GM21576 (cell line): Measurements from ENCODE around the gene ATP1A2.
"Not testable (repeated sequence)": the region's sequence is repeated elsewhere in the genome, so short reads cannot be mapped to it uniquely, and the experiment has no call there.

Experiments used
- ATAC-seq: cut with Tn5 transposase; IDR thresholded peaks from one replicate; pipeline ENCODE4 v1.9.1; 2021; ENCODE audit warnings: mild to moderate bottlenecking, moderate library complexity; ENCODE audit not compliant: unreplicated experiment

Gene ATP1A2

DNA sequence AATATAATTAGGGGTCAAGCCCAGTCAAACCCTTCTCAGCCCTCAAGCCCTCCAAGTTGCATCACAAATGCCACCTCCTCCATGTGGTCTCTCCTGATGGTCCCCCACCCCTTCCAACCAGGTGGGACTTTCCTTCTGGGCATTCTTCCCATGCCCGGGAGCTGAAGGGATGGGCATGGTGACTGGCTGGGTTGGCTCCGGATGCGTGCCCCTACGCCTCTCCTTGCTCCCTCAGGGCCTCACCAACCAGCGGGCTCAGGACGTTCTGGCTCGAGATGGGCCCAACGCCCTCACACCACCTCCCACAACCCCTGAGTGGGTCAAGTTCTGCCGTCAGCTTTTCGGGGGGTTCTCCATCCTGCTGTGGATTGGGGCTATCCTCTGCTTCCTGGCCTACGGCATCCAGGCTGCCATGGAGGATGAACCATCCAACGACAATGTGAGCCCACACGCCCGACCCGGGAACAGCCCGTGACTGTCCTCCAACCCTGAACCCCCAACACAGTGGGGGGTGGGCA, 7.5 kb downstream of the ATP1A2 start:
- ATAC-seq = no peak

DNA sequence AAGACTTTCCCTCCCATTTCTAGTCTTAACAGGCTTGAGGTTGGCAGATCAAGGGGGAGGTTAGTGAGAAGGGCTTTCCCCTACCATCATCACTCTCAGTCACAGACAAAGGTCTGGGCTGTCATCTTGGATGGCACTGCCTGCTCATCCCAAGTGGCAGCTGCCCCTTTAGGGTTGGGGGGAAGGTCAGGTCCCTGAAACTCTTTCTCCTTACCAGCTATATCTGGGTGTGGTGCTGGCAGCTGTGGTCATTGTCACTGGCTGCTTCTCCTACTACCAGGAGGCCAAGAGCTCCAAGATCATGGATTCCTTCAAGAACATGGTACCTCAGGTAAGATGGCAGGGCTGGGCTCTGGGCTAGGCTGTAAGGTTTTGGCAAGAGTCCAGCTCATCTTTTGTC, 8.2 kb downstream of the ATP1A2 start:
- ATAC-seq = no peak

DNA sequence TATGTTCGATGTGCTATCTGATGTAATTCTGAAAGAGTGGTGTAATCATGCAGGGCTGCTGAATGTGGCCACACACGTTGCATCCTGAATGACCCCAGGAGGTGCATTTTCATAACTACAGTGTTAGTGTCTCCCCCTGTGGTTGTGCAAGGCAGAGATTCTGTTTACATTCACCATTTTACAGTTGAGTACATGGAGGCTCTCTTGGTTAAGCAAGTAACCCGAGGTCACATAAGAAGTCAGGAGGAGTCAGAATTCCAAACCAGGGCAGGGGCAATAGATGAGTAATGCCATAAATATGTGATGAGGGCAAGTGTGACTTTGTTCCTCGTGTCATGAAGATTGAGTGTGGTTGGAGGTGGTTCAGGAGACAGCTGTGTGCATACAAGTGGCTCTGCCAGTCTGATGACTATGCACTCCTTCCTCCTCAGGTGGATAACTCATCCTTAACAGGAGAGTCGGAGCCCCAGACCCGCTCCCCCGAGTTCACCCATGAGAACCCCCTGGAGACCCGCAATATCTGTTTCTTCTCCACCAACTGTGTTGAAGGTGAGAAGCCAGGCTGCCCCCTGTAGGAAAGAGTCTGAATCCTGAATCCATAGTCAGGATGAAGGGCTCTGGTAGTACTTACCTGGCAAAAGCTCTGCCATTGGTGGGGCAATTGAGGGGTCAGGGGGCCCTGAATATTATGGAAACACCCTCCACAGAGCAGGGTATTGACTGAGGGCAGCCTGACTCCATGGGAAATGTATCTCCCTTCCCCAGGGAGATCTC, 9.3 kb downstream of the ATP1A2 start:
- no peak for ATAC-seq

DNA sequence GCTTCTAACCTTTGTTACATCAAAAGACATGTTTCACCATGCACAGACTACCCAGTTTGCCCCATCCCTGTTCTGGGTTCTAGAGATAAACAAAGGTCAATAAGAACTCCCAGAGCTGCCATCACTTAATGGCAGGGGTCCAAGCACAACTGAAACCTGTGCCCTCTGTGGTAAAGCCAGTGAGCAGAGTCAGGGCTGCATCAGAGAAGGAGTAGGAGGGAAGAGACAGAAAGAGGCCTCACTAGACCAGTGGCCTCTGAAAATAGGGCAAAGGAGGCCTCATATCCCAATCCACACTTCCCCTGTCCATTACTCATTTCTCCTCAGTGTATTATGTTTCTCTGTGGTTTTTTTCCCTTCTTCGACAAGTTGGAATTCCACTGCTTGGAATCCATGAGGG, 10.2 kb downstream of the ATP1A2 start:
- no peak for ATAC-seq

DNA sequence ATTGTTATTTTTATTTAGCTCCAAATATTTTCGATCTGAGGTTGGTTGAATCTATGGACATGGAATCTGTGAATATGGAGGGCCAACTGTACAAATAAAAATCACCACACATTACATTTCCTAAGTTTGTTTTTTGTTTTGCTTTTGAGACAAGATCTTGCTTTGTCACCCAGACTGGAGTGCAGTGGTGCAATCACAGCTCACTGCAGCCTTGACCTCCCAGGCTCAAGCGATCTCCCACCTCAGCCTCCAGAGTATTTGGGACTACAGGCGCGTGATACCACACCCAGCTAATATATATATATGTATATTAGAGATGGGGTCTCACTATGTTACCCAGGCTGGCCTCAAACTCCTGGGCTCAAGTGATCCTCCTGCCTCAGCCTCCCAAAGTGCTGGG, 10.8 kb downstream of the ATP1A2 start:
- not testable (repeated sequence) for ATAC-seq

DNA sequence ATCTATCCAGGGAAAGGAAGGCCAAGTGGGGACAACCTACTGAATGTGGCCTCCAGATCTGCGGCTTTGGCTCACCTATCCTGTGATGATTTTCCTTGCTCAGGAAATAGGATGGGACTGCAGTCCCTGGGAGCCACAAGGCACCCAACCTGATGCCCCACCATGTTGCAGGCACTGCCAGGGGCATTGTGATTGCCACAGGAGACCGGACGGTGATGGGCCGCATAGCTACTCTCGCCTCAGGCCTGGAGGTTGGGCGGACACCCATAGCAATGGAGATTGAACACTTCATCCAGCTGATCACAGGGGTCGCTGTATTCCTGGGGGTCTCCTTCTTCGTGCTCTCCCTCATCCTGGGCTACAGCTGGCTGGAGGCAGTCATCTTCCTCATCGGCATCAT, 11.8 kb downstream of the ATP1A2 start:
- ATAC-seq = no peak

DNA sequence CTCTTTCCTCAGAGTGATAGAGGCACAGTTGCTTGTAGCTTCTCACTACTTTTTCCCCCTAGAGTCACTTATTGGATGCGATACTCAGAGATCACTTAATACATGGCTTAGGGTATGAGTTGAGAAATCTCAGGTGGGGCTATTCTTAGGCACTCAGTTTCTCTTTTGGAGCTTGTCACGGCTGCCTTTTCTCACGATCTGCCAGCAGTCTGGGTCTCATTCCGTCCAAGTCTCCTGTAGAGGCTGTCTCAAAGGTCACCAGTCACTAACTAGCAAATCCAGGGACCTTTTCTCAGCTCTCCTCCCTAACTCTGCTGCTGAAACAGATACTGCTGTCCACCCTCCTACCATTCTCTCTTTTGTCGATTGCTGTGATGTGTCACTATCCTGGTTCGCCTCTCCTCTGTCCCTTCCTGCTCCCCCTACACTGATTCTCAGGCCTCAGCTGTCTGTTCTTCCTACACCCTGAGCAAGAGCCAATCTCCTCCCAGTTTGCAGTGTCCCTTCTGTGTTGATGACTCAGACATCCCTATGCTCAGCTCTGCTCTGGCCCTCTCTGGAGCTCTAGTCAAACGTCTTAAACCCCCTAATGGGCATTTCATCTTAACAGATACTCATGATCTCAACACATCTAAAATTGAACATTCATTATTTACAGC, 12.4 kb downstream of the ATP1A2 start:
- no peak for ATAC-seq

DNA sequence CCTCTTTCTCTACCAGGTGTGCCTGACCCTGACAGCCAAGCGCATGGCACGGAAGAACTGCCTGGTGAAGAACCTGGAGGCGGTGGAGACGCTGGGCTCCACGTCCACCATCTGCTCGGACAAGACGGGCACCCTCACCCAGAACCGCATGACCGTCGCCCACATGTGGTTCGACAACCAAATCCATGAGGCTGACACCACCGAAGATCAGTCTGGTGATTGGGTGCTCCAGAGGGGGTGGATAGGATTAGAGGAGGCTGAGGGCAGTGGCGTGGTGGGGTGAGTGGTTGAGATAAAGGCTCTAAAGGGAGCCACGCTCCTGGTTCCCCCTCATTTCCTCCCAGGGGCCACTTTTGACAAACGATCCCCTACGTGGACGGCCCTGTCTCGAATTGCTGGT, 13.1 kb downstream of the ATP1A2 start:
- ATAC-seq = no peak

DNA sequence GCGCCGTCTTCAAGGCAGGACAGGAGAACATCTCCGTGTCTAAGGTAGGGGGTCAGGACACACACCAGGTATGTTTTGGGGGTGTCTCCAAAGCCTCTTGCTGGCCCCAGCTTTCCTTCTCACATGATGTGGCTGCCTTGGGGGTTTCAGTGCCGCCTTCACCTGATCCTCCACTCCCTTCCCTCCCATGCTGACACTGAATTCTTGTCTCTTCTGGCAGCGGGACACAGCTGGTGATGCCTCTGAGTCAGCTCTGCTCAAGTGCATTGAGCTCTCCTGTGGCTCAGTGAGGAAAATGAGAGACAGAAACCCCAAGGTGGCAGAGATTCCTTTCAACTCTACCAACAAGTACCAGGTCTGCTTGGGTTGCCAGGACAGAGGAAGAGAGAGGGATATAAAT, 13.5 kb downstream of the ATP1A2 start:
- no peak for ATAC-seq

DNA sequence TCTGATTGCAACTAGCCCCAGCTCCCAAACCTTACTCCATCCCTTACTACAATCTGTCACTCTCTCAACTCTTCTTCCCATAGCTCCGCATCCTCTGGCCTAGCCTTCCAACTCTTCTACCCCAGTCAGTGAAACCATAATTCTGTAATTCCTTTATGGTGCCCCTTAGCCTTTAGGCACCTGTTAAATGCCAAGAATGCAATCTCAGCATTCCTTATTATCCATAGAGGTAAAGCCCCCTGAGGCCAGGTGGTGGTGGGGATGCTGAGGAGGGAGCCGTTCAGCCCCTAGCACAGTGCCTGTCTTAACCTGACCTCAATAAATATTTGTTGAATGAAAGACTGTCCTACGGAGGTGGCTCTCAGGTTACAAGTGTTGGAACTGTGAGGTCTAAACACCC, 14.0 kb downstream of the ATP1A2 start:
- no peak for ATAC-seq

DNA sequence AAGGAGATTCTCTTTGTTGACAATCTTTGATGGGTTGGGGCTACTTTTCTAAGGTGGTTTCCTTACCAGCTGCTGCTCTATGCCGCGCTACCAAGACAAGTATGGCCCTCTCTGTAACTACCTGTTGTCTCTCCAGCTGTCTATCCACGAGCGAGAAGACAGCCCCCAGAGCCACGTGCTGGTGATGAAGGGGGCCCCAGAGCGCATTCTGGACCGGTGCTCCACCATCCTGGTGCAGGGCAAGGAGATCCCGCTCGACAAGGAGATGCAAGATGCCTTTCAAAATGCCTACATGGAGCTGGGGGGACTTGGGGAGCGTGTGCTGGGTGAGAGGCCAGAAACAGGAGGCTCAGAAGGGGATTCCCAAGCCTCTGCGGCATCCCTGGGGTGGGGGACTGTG, 14.4 kb downstream of the ATP1A2 start:
- ATAC-seq = no peak

DNA sequence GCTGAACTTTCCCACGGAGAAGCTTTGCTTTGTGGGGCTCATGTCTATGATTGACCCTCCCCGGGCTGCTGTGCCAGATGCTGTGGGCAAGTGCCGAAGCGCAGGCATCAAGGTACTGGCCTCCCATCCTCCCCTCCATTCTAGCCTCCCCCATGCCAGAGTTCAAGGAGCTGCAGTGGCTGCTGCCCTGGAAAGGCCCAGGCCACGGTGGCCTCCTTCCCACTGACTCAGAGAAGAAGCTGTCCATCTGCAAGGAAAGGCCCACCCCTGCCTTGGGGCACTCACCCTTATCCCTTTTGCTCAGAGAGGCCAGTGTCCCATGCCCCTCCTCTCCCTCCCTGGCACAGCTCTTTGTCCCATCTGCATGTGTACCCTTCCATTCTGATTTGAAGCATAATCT, 14.9 kb downstream of the ATP1A2 start:
- no peak for ATAC-seq

DNA sequence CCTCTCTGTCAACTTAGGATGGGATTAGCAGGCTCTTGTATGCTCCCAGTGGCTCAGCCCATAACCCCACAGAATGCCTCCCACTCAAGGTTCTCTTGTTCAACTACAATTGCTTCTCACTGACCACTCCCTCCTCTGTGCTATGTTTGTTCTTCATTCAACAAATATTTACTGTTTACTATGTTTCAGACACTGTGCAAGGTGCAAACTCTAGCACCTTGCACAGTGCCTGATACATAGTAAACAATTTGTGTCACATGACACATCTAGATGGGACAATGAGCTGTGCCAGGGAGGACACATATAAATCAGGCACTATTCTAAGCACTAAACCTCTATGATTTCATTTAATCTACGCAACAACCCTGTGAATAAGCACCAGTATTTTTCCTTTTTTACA, 15.4 kb downstream of the ATP1A2 start:
- no peak for ATAC-seq

DNA sequence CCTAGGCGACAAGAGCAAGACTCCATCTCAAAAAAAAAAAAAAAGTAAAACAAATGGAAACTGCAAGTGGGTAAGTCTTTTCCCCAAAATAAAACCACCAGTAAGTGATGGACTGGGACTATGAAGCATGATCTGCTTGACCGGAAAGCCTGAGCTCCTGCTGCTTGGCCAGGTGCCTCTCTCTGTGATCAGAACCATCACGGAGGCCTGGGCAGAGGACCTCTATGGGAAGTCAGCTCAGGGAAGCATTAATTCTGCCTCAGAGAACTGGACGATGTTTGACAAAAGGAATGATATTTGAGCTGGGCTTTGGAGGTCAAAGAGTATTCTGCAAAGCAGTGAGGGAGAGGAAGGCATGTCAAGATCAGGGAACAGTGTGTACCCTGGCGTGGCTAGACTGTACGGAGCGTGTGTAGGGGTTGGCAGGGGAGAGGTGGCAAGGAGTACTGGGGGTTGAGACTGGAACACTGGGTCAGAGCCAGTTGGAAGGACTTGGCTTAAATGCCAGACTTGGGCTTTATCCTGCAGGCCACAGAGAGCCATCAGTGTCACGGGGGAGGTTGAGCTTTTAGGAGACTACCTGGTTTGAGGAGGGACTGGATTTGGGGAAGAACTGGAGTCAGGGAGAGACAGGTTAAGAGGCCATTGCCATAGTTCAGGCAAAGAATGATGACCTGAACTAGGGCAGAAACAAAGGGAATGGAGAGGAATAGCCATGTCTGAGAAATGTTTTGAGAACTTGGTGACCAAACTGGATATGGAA, 16.4 kb downstream of the ATP1A2 start:
- no peak for ATAC-seq

DNA sequence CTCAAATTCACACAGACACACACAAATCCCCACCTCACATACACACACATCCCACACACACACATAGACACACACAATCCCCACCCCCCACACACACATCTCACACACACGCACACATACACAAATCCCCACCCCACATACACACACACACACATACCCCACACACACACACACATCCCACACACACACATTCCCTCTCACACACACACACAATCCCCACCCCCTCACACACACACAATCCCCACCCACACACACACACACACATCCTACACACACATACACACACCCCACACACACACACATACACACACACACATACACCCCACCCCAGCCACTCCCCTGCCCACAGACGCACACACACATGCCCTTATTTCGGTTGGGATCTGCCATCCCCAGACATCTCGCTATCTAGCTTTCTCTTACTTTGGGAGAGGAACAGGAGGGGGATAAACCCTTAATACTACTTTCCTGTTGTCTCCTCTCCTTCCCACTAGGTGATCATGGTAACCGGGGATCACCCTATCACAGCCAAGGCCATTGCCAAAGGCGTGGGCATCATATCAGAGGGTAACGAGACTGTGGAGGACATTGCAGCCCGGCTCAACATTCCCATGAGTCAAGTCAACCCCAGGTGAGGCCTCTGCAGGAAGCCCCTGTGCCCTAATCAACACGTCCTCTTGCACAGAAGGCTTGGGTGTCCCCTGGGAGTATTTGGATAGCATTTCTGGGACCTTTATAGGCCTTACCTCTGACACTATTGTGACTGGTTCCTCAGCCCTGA, 18.6 kb downstream of the ATP1A2 start:
- ATAC-seq = no peak

DNA sequence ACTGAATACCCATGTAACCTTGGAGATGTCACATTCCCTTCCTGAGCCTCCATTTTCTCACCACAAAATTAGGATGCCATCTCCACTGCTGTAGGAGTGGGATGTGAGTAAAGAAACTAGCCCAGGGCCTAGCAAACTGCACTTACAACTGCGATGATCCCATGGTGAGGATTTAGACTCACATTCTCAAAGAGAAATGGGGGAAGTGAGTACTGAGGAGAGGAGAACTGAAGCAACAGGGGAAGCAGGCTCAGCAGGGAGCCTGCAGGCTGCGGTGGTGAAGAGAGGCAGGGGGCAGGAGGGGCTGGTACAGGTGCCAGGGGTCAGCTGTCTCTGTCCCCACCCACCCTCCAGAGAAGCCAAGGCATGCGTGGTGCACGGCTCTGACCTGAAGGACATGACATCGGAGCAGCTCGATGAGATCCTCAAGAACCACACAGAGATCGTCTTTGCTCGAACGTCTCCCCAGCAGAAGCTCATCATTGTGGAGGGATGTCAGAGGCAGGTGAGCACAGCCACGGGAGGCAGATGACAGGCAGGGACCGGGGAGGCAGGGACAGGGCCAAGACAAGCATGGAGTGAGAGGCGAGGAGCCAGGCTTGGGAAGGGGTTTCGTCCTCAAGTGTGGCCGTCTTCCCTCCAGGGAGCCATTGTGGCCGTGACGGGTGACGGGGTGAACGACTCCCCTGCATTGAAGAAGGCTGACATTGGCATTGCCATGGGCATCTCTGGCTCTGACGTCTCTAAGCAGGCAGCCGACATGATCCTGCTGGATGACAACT, 19.4 kb downstream of the ATP1A2 start:
- no peak for ATAC-seq

DNA sequence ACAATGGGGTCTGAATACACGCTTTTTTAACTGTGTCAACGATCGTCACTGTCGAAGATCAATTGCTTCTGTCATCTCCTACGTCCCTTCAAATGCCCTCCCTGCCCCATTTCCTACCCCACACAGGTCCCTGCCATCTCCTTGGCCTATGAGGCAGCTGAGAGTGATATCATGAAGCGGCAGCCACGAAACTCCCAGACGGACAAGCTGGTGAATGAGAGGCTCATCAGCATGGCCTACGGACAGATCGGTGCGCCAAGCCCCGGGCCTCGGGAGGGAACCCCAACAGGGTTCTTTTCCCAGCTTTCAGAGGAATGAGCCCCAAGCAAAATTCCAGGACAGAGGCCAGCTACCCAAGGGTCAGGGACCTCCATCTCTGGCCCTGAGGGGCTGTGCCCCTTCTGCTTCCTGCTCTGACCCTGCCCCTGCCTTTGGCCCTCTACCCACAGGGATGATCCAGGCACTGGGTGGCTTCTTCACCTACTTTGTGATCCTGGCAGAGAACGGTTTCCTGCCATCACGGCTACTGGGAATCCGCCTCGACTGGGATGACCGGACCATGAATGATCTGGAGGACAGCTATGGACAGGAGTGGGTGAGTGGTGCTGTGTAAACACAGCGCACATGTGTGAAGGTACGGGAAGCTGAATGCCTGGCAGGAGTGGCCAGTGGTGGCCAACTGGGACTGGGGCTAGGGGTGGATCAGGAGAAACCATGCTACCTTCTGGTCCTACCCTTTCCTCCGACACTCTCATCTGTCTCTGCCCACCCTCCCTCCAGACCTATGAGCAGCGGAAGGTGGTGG, 20.8 kb downstream of the ATP1A2 start:
- no peak for ATAC-seq

DNA sequence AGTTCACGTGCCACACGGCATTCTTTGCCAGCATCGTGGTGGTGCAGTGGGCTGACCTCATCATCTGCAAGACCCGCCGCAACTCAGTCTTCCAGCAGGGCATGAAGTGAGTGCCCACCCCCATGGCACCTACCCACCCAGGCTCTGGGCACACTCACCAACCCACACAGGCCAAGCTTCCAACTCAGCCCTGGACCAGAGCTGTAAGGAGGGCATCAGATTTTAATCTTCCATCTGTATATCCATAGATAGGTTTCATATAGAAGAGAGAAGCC, 21.3 kb downstream of the ATP1A2 start:
- ATAC-seq = no peak

DNA sequence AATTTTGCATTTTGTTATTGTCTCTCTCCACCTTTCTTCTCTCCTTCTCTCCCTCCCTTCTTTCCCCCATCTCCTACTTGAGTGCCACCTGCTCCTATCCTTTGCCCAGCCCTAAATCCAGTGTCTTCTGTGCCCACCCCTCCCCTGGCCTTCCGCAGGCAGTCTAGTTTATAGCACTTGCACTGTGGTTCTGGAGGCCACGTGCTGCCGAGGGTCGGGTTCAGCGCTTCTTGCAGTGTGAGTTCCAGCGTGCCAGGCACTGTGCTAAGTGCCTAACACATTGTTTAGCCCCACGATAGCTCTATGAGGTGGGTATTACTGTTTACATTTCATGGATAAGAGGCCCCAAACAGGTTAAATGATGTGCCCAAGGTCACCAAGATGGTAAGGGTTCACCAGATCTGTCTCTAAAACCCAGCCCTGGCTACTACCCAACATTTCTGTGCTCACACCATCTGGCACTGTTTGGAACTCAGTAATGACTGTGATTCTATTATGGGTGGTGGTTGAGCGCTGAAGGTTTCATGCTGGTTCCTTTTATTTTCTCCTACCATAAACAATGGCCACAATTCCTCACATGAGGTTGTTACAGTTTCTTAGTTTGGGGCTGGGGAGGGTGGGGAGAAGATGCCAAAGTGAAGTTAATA, 21.8 kb downstream of the ATP1A2 start:
- no peak for ATAC-seq
